HL-60 (cell line): ENCODE data around the gene FAM50B.

Source experiments
- DNase-seq, 2 experiments: peaks; one replicate each; pipeline ENCODE4 v3.0.0-alpha.2; 2010 to 2020; ENCODE audit warnings: low read depth in 1 of 2, low spot score in 1 of 2
- H3K27ac ChIP-seq: fragments of 250-450 bp; sonication (Bioruptor Pico); replicated peaks from 2 replicates; pipeline ENCODE4 v1.5.1; 2020; ENCODE audit warnings: mild to moderate bottlenecking, moderate library complexity
- H3K27me3 ChIP-seq: fragments of 250-450 bp; sonication (Bioruptor Pico); 2 replicates; pipeline ENCODE4 v1.5.1; 2021; ENCODE audit warnings: mild to moderate bottlenecking, moderate library complexity; ENCODE audit not compliant: insufficient read depth, poor library complexity, severe bottlenecking
- H3K4me3 ChIP-seq: replicated peaks from 2 replicates; pipeline ENCODE4 v1.5.1; 2011; ENCODE audit warnings: mild to moderate bottlenecking, control low read depth, low read length; ENCODE audit not compliant: insufficient read depth
- GABPA ChIP-seq: IDR thresholded peaks from 2 replicates; pipeline ENCODE4 v1.6.1; 2012; ENCODE audit warnings: low read depth
- POLR2AphosphoS5 ChIP-seq: IDR thresholded peaks from 2 replicates; pipeline ENCODE4 v1.6.1; 2012; ENCODE audit warnings: low read depth
- SPI1 ChIP-seq: IDR thresholded peaks from 2 replicates; pipeline ENCODE4 v1.6.1; 2012; ENCODE audit warnings: low read depth, mild to moderate bottlenecking, borderline replicate concordance
- TF ChIP-seq, protein P1 (sequence below): IDR thresholded peaks from one replicate; pipeline ENCODE4 v1.5.1; 2011; ENCODE audit warnings: low read length, control low read depth, inconsistent platforms; ENCODE audit not compliant: insufficient read depth
- TF ChIP-seq, protein P2 (sequence below): IDR thresholded peaks from 2 replicates; pipeline ENCODE4 v1.6.1; 2012; ENCODE audit warnings: low read depth; ENCODE audit not compliant: insufficient replicate concordance

The FAM50B gene

DNA sequence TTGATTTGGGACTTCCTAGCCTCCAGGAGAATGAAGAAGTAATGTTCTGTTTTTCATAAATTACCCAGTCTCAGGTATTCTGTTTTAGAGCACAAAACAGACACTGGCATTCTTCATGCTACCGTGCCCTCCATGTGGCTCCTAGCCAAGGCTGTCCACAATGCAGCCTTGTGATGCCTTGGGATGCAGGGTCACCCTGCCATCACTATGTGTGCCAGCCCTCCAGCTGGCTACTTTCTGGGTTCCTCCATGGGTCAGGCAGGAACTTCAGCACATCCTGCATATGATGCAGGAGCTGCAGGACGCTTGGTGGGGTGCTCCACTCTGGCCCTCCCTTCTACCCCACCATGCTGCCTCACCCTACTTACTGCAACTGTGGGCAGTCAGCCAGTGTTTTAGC lies 38.0 kb upstream of the FAM50B start:
- Histone ChIP-seq H3K27ac (no peak overlapping the region), H3K27me3 (no peaks in the 10 kb centered on the region), H3K4me3 (no peak overlapping the region)
- no peak for DNase-seq
- TF ChIP-seq SPI1, result no peak
- TF ChIP-seq, protein P1, sequence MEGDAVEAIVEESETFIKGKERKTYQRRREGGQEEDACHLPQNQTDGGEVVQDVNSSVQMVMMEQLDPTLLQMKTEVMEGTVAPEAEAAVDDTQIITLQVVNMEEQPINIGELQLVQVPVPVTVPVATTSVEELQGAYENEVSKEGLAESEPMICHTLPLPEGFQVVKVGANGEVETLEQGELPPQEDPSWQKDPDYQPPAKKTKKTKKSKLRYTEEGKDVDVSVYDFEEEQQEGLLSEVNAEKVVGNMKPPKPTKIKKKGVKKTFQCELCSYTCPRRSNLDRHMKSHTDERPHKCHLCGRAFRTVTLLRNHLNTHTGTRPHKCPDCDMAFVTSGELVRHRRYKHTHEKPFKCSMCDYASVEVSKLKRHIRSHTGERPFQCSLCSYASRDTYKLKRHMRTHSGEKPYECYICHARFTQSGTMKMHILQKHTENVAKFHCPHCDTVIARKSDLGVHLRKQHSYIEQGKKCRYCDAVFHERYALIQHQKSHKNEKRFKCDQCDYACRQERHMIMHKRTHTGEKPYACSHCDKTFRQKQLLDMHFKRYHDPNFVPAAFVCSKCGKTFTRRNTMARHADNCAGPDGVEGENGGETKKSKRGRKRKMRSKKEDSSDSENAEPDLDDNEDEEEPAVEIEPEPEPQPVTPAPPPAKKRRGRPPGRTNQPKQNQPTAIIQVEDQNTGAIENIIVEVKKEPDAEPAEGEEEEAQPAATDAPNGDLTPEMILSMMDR, result no peak
- no peak for TF ChIP-seq POLR2AphosphoS5
- TF ChIP-seq, protein P2, sequence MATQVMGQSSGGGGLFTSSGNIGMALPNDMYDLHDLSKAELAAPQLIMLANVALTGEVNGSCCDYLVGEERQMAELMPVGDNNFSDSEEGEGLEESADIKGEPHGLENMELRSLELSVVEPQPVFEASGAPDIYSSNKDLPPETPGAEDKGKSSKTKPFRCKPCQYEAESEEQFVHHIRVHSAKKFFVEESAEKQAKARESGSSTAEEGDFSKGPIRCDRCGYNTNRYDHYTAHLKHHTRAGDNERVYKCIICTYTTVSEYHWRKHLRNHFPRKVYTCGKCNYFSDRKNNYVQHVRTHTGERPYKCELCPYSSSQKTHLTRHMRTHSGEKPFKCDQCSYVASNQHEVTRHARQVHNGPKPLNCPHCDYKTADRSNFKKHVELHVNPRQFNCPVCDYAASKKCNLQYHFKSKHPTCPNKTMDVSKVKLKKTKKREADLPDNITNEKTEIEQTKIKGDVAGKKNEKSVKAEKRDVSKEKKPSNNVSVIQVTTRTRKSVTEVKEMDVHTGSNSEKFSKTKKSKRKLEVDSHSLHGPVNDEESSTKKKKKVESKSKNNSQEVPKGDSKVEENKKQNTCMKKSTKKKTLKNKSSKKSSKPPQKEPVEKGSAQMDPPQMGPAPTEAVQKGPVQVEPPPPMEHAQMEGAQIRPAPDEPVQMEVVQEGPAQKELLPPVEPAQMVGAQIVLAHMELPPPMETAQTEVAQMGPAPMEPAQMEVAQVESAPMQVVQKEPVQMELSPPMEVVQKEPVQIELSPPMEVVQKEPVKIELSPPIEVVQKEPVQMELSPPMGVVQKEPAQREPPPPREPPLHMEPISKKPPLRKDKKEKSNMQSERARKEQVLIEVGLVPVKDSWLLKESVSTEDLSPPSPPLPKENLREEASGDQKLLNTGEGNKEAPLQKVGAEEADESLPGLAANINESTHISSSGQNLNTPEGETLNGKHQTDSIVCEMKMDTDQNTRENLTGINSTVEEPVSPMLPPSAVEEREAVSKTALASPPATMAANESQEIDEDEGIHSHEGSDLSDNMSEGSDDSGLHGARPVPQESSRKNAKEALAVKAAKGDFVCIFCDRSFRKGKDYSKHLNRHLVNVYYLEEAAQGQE, result no peak
- TF ChIP-seq GABPA, result no peak

DNA sequence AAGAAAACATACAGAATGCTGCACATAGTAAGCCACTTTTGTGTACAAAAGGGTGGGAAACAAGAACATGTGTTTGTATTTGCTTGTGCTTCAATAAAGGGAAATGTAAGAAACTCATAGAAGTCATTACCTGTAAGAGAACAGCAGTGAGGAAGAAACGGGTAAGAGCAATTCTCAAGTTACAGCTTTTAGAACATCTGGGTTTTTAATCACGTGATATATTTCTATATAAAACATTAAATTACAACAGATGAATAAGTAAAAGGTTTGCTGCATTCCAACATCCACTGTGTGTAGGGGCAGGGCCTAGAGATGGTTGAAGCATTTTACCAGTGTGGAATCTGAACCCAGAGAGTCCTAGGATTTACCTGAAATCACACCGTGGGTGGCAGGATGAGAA lies 36.6 kb upstream of the FAM50B start:
- TF ChIP-seq SPI1, result no peak
- no peak for TF ChIP-seq POLR2AphosphoS5
- TF ChIP-seq, protein P1, result no peak
- TF ChIP-seq, protein P2, result no peak
- TF ChIP-seq GABPA, result no peak
- Histone ChIP-seq H3K27me3 (no peaks in the 10 kb centered on the region), H3K27ac (no peak overlapping the region), H3K4me3 (no peak overlapping the region)
- no peak for DNase-seq

DNA sequence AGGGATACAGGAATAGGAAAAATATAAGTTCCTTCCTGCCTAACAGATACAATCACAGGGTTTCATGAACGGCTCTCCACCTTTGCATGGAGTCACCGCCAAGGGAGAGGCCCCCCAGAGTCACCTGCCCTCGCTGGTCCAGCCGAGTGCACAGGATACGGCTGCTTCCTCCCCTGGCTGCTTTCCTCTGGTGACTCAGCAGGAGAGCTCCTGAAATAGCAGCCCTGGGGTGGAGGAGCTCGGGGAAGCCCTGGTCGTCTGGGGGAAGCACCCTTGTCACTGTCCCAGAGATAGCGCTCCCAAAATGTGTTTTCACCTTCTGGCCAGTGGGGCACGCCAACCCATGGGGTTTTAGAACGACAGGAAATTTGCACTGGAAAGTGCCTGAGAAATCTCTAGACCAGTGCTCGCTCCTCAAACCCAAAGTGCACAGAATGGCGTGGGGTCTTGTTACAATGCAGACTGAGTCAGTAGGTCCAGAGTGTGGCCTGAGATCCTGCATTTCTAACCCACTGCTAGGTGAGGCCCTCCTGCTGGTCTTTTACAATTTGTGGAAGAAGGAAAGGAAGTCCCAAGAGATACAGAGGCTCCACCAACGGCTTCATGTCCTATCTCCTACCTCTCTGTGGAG lies 35.9 kb upstream of the FAM50B start:
- TF ChIP-seq GABPA, result no peak
- TF ChIP-seq POLR2AphosphoS5, result no peak
- no peak for TF ChIP-seq SPI1
- TF ChIP-seq, protein P2, result no peak
- TF ChIP-seq, protein P1, result no peak
- Histone ChIP-seq H3K27ac (no peak overlapping the region), H3K27me3 (no peaks in the 10 kb centered on the region), H3K4me3 (no peak overlapping the region)
- no peak for DNase-seq
